ENCODE measurements around the gene ZNF367.

GRCh38 chr9:96413302-96414221, 4.6 kb downstream of the ZNF367 start:
- TF ChIP-seq POLR2A (IDR thresholded peaks at IDR 0.05; ENCODE audit: extremely low read depth, insufficient read length), result no peak
- no peak for TF ChIP-seq CTCF (IDR thresholded peaks at IDR 0.05; ENCODE audit: low read depth, low read length)
- TF ChIP-seq MYC (IDR thresholded peaks at IDR 0.05; ENCODE audit: low read depth, low read length), result no peak
